Transverse colon (tissue), 4 donors: ENCODE results near the gene SPATS1. TPM values are rescaled to one million over a fixed set of nuclear protein-coding genes. Genes with fewer than 3 reads are reported as not detected.

Experiments
- DNase-seq: peaks from one replicate; pipeline ENCODE4 v3.0.0-alpha.2; 2019
- H3K27ac ChIP-seq, 4 donors: fragments of 200-600 bp; sonication (generic); 2 replicates each; pipeline ENCODE4 v1.5.1; 2016 to 2018; ENCODE audit warnings: inconsistent platforms in 4 of 4
- H3K27me3 ChIP-seq: fragments of 200-600 bp; sonication (generic); 2 replicates; pipeline ENCODE4 v1.5.1; 2017; ENCODE audit warnings: inconsistent platforms
- H3K36me3 ChIP-seq, 4 donors: fragments of 200-600 bp; sonication (generic); 2 replicates each; pipeline ENCODE4 v1.5.1; 2017 to 2019; ENCODE audit warnings: inconsistent platforms in 4 of 4
- H3K4me1 ChIP-seq, 4 donors: fragments of 200-600 bp; sonication (generic); 2 replicates each; pipeline ENCODE4 v1.5.1; 2017 to 2020; ENCODE audit warnings: inconsistent platforms in 4 of 4
- H3K4me3 ChIP-seq, 4 donors: fragments of 200-600 bp; sonication (generic); 1 replicate in 1 of 4; 2 replicates in 3 of 4; pipeline versions ENCODE4 v1.5.1 to v1.6.1; 2017 to 2019; ENCODE audit warnings: inconsistent platforms in 4 of 4
- H3K9me3 ChIP-seq, 2 donors: fragments of 200-600 bp; sonication (generic); 2 replicates each; pipeline ENCODE4 v1.5.1; 2017 to 2019; ENCODE audit warnings: inconsistent platforms in 2 of 2
- EP300 ChIP-seq: sonication (generic); formaldehyde crosslinking; IDR thresholded peaks from one replicate; pipeline ENCODE4 v1.6.1; 2017; ENCODE audit warnings: antibody characterized with exemption, low read depth
- POLR2A ChIP-seq: fragments of 450-650 bp; IDR thresholded peaks from one replicate; pipeline ENCODE4 v1.6.1; 2016; ENCODE audit warnings: antibody characterized with exemption, mild to moderate bottlenecking, moderate library complexity
- POLR2AphosphoS5 ChIP-seq, 3 donors: sonication (generic); formaldehyde crosslinking; IDR thresholded peaks; one replicate each; pipeline ENCODE4 v1.6.1; 2016; ENCODE audit warnings: antibody characterized with exemption in 3 of 3
- WGBS, 2 donors: methylation state at CpG; one replicate each; pipeline ENCODE4 v1.1.5; 2018; ENCODE audit warnings: low coverage in 1 of 2; 5-methylcytosine and 5-hydroxymethylcytosine counted together
- in situ Hi-C, 4 donors: fragments of 200-750 bp; cut with MboI; loops; one replicate each; pipeline versions ENCODE4 v1.15.0 to v1.15.1; 2017; ENCODE audit warnings: low sequenced_read_pairs in 3 of 4, low pct_ligation_motif_present in 1 of 4, low pct_unique_long_range_greater_than_20kb in 1 of 4
- intact Hi-C: fragments of 100-400 bp; cut with DNase I; formaldehyde crosslinking; loops from one replicate; pipeline ENCODE4 v1.15.1; 2023; ENCODE audit warnings: low total_unique reads
- total RNA-seq, 4 donors: library from RNA; depleted of rRNA; stranded (reverse); fragments of >200 nt; gene quantifications; one replicate each; pipeline ENCODE4 v1.1.0, GENCODE V29; 2016
- TF ChIP-seq, protein P1 (sequence below), 5 experiments: fragments of 200-600 bp in 3 of 5; fragments of 450-650 bp in 2 of 5; sonication (generic) in 3 of 5; IDR thresholded peaks; 1 replicate in 2 of 5; 2 replicates in 3 of 5; pipeline ENCODE4 v1.5.1; 2016 to 2017; ENCODE audit warnings: antibody characterized with exemption in 5 of 5, inconsistent platforms in 3 of 5, mild to moderate bottlenecking in 2 of 5, moderate library complexity in 1 of 5

SPATS1 gene
- total RNA-seq, 4 donors from 2014 or later, result not detected

GRCh38 chr6:44386364-44386928, 44.0 kb downstream of the SPATS1 start:
- no peaks in the 10 kb centered on the region for H3K27me3 ChIP-seq
- peaks cover 8 to 32% (median 26%) of the 10 kb centered on the region in 4 donors for H3K4me1 ChIP-seq
- in situ Hi-C loops (no loop called here), intact Hi-C loops (no loop called here)
- peaks cover 0 to 4% (median 0%) of the 10 kb centered on the region in 4 donors for H3K36me3 ChIP-seq
- H3K4me3 ChIP-seq, result peak overlapping the region in 3 of 4 donors; percentile 66 to 97 (median 71)
- H3K27ac ChIP-seq, result peak overlapping the region; percentile 91 to 98 (median 96)
- WGBS, 2 donors, result 45 to 49% methylated on average over 6 of the region's 6 CpGs
- DNase-seq, result no peak
- H3K9me3 ChIP-seq, result no peaks in the 10 kb centered on the region
- TF ChIP-seq, protein P1, sequence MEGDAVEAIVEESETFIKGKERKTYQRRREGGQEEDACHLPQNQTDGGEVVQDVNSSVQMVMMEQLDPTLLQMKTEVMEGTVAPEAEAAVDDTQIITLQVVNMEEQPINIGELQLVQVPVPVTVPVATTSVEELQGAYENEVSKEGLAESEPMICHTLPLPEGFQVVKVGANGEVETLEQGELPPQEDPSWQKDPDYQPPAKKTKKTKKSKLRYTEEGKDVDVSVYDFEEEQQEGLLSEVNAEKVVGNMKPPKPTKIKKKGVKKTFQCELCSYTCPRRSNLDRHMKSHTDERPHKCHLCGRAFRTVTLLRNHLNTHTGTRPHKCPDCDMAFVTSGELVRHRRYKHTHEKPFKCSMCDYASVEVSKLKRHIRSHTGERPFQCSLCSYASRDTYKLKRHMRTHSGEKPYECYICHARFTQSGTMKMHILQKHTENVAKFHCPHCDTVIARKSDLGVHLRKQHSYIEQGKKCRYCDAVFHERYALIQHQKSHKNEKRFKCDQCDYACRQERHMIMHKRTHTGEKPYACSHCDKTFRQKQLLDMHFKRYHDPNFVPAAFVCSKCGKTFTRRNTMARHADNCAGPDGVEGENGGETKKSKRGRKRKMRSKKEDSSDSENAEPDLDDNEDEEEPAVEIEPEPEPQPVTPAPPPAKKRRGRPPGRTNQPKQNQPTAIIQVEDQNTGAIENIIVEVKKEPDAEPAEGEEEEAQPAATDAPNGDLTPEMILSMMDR (IDR thresholded peaks at IDR 0.05), result no peak
- TF ChIP-seq POLR2AphosphoS5 (IDR thresholded peaks at IDR 0.05), result peak in 2 of 3 donors; percentile 9 to 27

GRCh38 chr6:44386929-44387345, 44.5 kb downstream of the SPATS1 start:
- peak overlapping the region; percentile 66 to 97 (median 82) for H3K4me3 ChIP-seq
- DNase-seq, result no peak
- in situ Hi-C loops (no loop called here), intact Hi-C loops (no loop called here)
- H3K36me3 ChIP-seq, result peaks cover 0 to 5% (median 2%) of the 10 kb centered on the region in 4 donors
- WGBS, 2 donors, result 5% methylated on average over 8 of the region's 8 CpGs; no CpG with 5 or more reads in 1 of the 2 donors
- no peaks in the 10 kb centered on the region for H3K27me3 ChIP-seq
- peaks cover 8 to 32% (median 26%) of the 10 kb centered on the region in 4 donors for H3K4me1 ChIP-seq
- TF ChIP-seq, protein P1 (IDR thresholded peaks at IDR 0.05), result no peak
- TF ChIP-seq POLR2AphosphoS5 (IDR thresholded peaks at IDR 0.05) (no peak), POLR2A (no peak), EP300 (no peak)
- H3K27ac ChIP-seq, result peak overlapping the region; percentile 91 to 98 (median 96)
- H3K9me3 ChIP-seq, result no peaks in the 10 kb centered on the region

DNA sequence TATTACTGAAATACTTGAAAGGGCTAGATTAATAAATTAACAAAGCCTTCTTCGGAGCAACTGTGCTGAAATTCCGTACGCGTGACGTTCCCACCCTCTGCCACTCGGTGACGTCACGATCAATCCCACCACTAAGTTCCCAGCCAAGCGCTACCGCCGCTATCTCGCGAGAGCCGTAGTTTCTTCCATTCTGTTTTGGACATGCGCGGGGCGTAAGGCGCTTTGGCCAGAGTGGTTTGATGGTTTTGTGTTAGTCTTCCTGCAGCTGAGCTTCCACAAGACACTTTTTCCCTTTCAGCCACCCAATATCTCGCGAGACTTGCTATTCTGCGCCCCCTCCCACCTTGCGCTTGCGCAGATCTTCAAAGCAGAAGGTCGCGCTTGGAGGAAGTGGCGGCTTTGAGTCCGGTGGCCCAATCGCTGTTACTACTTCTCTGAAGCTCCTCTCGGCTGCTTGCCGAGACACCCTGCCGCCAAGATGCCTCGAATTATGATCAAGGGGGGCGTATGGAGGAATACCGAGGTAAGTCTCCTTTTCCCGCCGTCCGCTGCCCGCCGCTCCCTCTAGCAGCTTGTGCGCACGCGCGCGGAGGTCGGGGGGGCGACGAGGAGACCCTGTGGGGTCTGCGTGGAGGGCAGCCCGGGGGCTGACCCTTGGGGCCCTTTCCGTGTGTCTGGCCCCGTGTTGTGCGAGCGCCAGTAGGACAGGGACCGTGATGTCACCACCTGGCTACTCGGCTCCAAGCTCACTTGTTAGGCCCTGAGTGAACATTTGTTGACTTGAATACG, 45.1 kb downstream of the SPATS1 start, which contains the start of gene CDC5L:
TSS of gene CDC5L (plus strand) at position 361 of the 789 bp plus-strand sequence. CDS start at position 479, 118 bp downstream.
- Histone ChIP-seq H3K27me3 (no peaks in the 10 kb centered on the region), H3K27ac (peak within 1 kb of the TSS; percentile 91 to 98 (median 96)), H3K9me3 (no peaks in the 10 kb centered on the region), H3K4me3 (peak within 1 kb of the TSS; percentile 66 to 97 (median 82)), H3K4me1 (peaks cover 8 to 32% (median 26%) of the 10 kb centered on the region in 4 donors), H3K36me3 (peaks cover 0 to 11% (median 4%) of the 10 kb centered on the region in 4 donors)
- in situ Hi-C loops, result no loop called here
- WGBS, 2 donors, result 0% methylated on average over 54 of the region's 56 CpGs; no CpG with 5 or more reads in 1 of the 2 donors
- intact Hi-C loops, result no loop called here
- TF ChIP-seq POLR2A (peak; percentile 93), EP300 (no peak), POLR2AphosphoS5 (IDR thresholded peaks at IDR 0.05) (peak; percentile 49 to 93 (median 92))
- TF ChIP-seq, protein P1 (IDR thresholded peaks at IDR 0.05), result no peak
- peak; percentile 95 for DNase-seq

DNA sequence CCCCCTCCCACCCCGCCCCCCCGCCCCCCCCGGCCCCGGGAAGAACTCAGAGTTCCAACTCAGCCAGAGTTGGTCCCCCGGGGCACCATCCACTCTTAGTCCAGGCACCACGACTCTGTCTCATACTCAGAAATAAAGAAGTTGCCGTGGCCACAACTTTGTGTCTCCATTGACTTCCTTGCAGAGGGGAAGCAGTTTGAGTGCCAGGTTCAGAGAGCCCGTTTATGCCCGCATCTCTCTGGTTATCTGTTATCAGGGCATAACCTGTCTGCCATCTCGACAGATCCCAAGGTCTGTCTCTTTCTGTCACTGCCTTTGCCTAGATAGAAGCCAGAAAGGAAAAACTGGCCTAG, 45.7 kb downstream of the SPATS1 start:
- H3K4me3 ChIP-seq, result peak overlapping the region; percentile 66 to 97 (median 82)
- H3K36me3 ChIP-seq, result peaks cover 0 to 15% (median 6%) of the 10 kb centered on the region in 4 donors
- TF ChIP-seq POLR2A (no peak), EP300 (no peak), POLR2AphosphoS5 (IDR thresholded peaks at IDR 0.05) (no peak)
- TF ChIP-seq, protein P1 (IDR thresholded peaks at IDR 0.05), result no peak
- H3K4me1 ChIP-seq, result peaks cover 8 to 32% (median 26%) of the 10 kb centered on the region in 4 donors
- H3K27ac ChIP-seq, result peak overlapping the region; percentile 91 to 98 (median 96)
- H3K9me3 ChIP-seq, result no peaks in the 10 kb centered on the region
- 0% methylated on average over 4 of the region's 10 CpGs; no CpG with 5 or more reads in 1 of the 2 donors for WGBS, 2 donors
- peak; percentile 13 for DNase-seq
- intact Hi-C loops (no loop called here), in situ Hi-C loops (no loop called here)
- no peaks in the 10 kb centered on the region for H3K27me3 ChIP-seq
